HepG2 (cell line): ENCODE measurements around the gene NCOA3. TPM values are rescaled to one million over a fixed set of nuclear protein-coding genes. Genes with fewer than 3 reads are reported as not detected.

Experiments used
- AGO2 ChIP-seq: fragments of 200-400 bp; formaldehyde crosslinking; optimal IDR thresholded peaks from 2 replicates; pipeline ENCODE3; 2017; ENCODE audit warnings: mild to moderate bottlenecking, low read depth, low read length, moderate library complexity
- CENPBD1 ChIP-seq: sonication (generic); formaldehyde crosslinking; IDR thresholded peaks from 2 replicates; pipeline ENCODE4 v1.8.0; 2022; ENCODE audit warnings: missing genetic modification reagents, low read depth, mild to moderate bottlenecking, borderline replicate concordance
- CERS6 ChIP-seq: sonication (generic); formaldehyde crosslinking; IDR thresholded peaks from 2 replicates; pipeline ENCODE4 v1.5.0; 2020; ENCODE audit warnings: missing genetic modification reagents
- ETV6 ChIP-seq: sonication (generic); formaldehyde crosslinking; conservative IDR thresholded peaks from 2 replicates; pipeline ENCODE4 v1.4.0; 2020; ENCODE audit warnings: missing genetic modification reagents
- HOXA3 ChIP-seq: sonication (generic); formaldehyde crosslinking; IDR thresholded peaks from 2 replicates; pipeline ENCODE4 v1.5.0; 2020; ENCODE audit warnings: missing genetic modification reagents
- POLR2G ChIP-seq: fragments of 200-400 bp; formaldehyde crosslinking; IDR thresholded peaks from 2 replicates; pipeline ENCODE4 v1.6.1; 2018; ENCODE audit warnings: mild to moderate bottlenecking, low read depth, low read length, moderate library complexity
- REXO4 ChIP-seq: sonication (generic); formaldehyde crosslinking; IDR thresholded peaks from 2 replicates; pipeline ENCODE4 v1.8.0; 2022; ENCODE audit warnings: missing genetic modification reagents, mild to moderate bottlenecking, borderline replicate concordance
- SMARCE1 ChIP-seq: fragments of 450-650 bp; IDR thresholded peaks from 2 replicates; pipeline ENCODE4 v1.6.1; 2017; ENCODE audit warnings: borderline replicate concordance
- TERF1 ChIP-seq: sonication (generic); formaldehyde crosslinking; IDR thresholded peaks from 2 replicates; pipeline ENCODE4 v1.8.0; 2022; ENCODE audit warnings: mild to moderate bottlenecking, missing genetic modification reagents, moderate library complexity
- THAP11 ChIP-seq: IDR thresholded peaks from 2 replicates; pipeline ENCODE4 v1.6.1; 2016; ENCODE audit warnings: missing biosample characterization, missing genetic modification reagents
- ZBTB7A ChIP-seq: sonication (generic); formaldehyde crosslinking; IDR thresholded peaks from 2 replicates; pipeline ENCODE4 v1.8.0; 2022; ENCODE audit warnings: mild to moderate bottlenecking, missing genetic modification reagents
- ZFP1 ChIP-seq: IDR thresholded peaks from 2 replicates; pipeline ENCODE4 v1.6.1; 2016
- ZNF431 ChIP-seq: sonication (generic); formaldehyde crosslinking; IDR thresholded peaks from 2 replicates; pipeline ENCODE4 v1.9.0; 2022; ENCODE audit warnings: missing genetic modification reagents, low read depth, mild to moderate bottlenecking, borderline replicate concordance
- ZNF512B ChIP-seq: sonication (generic); formaldehyde crosslinking; IDR thresholded peaks from 2 replicates; pipeline ENCODE4 v1.5.1; 2020; ENCODE audit warnings: missing genetic modification reagents, mild to moderate bottlenecking, borderline replicate concordance
- ZNF644 ChIP-seq: IDR thresholded peaks from 2 replicates; pipeline ENCODE4 v1.6.1; 2016; ENCODE audit warnings: low read depth
- polyA plus RNA-seq, 8 experiments: library from polyadenylated mRNA; depleted of rRNA in 3 of 8; stranded (reverse) in 7 of 8; unstranded in 1 of 8; fragments of >200 nt; fragmentation: Illumina TruSeq in 4 of 8; extraction: Trizol in 4 of 8; gene quantifications; 2 replicates each; pipeline versions ENCODE4 v1.2.1 to v1.2.3, GENCODE V29; 2011 to 2016; ENCODE audit warnings: low read depth in 4 of 8, missing spikeins in 1 of 8, mixed read lengths in 1 of 8; ENCODE audit not compliant: insufficient read depth in 1 of 8
- total RNA-seq, 5 experiments: library from RNA; depleted of rRNA; stranded (reverse); fragments of >200 nt; fragmentation: Illumina TruSeq; extraction: Trizol; gene quantifications; 2 replicates each; pipeline ENCODE4 v1.2.3, GENCODE V29; 2016; ENCODE audit warnings: low read depth in 1 of 5
- TF ChIP-seq, protein P1 (sequence below), 2 experiments: sonication (generic) in 1 of 2; formaldehyde crosslinking in 1 of 2; IDR thresholded peaks; 2 replicates each; pipeline versions ENCODE4 v1.5.1 to v1.6.1; 2011 to 2020; ENCODE audit warnings: borderline replicate concordance in 1 of 2, low read depth in 1 of 2, low read length in 1 of 2, mild to moderate bottlenecking in 1 of 2, missing genetic modification reagents in 1 of 2, moderate library complexity in 1 of 2
- TF ChIP-seq, protein P2 (sequence below): sonication (generic); formaldehyde crosslinking; IDR thresholded peaks from 2 replicates; pipeline ENCODE4 v1.9.0; 2021; ENCODE audit warnings: missing genetic modification reagents, mild to moderate bottlenecking, borderline replicate concordance

The NCOA3 gene
- total and polyA plus RNA-seq, 2 of the 13 experiments (the other 11 are each of a cell fraction or from before 2014, with no cell fraction given) = 35.0 to 56.8 TPM

GRCh38 chr20:47677635-47678453 is 176.2 kb downstream of the NCOA3 start (continued):
- TF ChIP-seq, protein P1, sequence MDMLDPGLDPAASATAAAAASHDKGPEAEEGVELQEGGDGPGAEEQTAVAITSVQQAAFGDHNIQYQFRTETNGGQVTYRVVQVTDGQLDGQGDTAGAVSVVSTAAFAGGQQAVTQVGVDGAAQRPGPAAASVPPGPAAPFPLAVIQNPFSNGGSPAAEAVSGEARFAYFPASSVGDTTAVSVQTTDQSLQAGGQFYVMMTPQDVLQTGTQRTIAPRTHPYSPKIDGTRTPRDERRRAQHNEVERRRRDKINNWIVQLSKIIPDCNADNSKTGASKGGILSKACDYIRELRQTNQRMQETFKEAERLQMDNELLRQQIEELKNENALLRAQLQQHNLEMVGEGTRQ (IDR thresholded peaks at IDR 0.05; ENCODE audit: low read depth, low read length) = no peak
- TF ChIP-seq, protein P1 (CRISPR knock-in tag; IDR thresholded peaks at IDR 0.05; ENCODE audit: borderline replicate concordance) = no peak
- peak; percentile 40; the same call in 1 of the 2 replicates for TF ChIP-seq THAP11 (CRISPR knock-in tag)
- no peak for TF ChIP-seq SMARCE1
- TF ChIP-seq ZNF512B (CRISPR knock-in tag) = peak; percentile 61; the same call in 1 of the 2 replicates
- TF ChIP-seq, protein P2, sequence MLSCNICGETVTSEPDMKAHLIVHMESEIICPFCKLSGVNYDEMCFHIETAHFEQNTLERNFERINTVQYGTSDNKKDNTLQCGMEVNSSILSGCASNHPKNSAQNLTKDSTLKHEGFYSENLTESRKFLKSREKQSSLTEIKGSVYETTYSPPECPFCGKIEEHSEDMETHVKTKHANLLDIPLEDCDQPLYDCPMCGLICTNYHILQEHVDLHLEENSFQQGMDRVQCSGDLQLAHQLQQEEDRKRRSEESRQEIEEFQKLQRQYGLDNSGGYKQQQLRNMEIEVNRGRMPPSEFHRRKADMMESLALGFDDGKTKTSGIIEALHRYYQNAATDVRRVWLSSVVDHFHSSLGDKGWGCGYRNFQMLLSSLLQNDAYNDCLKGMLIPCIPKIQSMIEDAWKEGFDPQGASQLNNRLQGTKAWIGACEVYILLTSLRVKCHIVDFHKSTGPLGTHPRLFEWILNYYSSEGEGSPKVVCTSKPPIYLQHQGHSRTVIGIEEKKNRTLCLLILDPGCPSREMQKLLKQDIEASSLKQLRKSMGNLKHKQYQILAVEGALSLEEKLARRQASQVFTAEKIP (CRISPR knock-in tag) = no peak
- 0 out of 2 replicates have a peak, but pooled peaks have one; percentile 19 for TF ChIP-seq HOXA3 (CRISPR knock-in tag)
- TF ChIP-seq CENPBD1 = no peak
- TF ChIP-seq ETV6 (CRISPR knock-in tag) = peak; percentile 82; the same call in 1 of the 2 replicates
- TF ChIP-seq ZFP1 (CRISPR knock-in tag) = no peak
- no peak for TF ChIP-seq AGO2
- TF ChIP-seq ZNF644 (CRISPR knock-in tag) = no peak
- TF ChIP-seq POLR2G = no peak
- no peak for TF ChIP-seq ZNF431 (CRISPR knock-in tag)
- TF ChIP-seq REXO4 (CRISPR knock-in tag) = no peak
- TF ChIP-seq CERS6 (CRISPR knock-in tag) = no peak
- no peak for TF ChIP-seq TERF1
- peak; percentile 33; the same call in 1 of the 2 replicates for TF ChIP-seq ZBTB7A
